GM12874 (cell line): ENCODE results near the gene GRN.

Experiments
- TF ChIP-seq, protein P1 (sequence below): IDR thresholded peaks from 2 replicates; pipeline ENCODE4 v1.5.1; 2011; ENCODE audit warnings: low read depth, mild to moderate bottlenecking, control low read depth, low read length, moderate library complexity; ENCODE audit not compliant: insufficient read depth

The GRN gene

DNA sequence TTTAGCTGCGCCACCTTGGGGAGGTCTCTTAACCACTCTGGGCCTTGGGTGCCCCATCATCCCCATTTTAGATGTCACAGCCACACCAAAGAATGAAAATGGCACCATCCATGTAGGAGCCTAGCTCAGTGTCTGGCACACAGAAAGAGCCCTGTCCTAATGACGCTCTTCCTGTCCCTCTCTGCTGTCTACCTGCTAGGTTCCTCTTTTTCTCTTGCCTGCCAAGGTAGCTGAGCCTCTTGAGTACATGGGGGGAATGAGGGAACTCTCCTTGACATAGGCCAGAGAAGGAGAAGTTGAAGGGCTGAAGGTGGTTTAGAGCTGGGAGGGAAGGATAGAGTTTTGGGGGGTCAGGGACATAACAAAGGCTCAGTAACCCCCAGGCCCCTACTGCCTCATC lies 34.9 kb upstream of the GRN start:
- TF ChIP-seq, protein P1, sequence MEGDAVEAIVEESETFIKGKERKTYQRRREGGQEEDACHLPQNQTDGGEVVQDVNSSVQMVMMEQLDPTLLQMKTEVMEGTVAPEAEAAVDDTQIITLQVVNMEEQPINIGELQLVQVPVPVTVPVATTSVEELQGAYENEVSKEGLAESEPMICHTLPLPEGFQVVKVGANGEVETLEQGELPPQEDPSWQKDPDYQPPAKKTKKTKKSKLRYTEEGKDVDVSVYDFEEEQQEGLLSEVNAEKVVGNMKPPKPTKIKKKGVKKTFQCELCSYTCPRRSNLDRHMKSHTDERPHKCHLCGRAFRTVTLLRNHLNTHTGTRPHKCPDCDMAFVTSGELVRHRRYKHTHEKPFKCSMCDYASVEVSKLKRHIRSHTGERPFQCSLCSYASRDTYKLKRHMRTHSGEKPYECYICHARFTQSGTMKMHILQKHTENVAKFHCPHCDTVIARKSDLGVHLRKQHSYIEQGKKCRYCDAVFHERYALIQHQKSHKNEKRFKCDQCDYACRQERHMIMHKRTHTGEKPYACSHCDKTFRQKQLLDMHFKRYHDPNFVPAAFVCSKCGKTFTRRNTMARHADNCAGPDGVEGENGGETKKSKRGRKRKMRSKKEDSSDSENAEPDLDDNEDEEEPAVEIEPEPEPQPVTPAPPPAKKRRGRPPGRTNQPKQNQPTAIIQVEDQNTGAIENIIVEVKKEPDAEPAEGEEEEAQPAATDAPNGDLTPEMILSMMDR: no peak

DNA sequence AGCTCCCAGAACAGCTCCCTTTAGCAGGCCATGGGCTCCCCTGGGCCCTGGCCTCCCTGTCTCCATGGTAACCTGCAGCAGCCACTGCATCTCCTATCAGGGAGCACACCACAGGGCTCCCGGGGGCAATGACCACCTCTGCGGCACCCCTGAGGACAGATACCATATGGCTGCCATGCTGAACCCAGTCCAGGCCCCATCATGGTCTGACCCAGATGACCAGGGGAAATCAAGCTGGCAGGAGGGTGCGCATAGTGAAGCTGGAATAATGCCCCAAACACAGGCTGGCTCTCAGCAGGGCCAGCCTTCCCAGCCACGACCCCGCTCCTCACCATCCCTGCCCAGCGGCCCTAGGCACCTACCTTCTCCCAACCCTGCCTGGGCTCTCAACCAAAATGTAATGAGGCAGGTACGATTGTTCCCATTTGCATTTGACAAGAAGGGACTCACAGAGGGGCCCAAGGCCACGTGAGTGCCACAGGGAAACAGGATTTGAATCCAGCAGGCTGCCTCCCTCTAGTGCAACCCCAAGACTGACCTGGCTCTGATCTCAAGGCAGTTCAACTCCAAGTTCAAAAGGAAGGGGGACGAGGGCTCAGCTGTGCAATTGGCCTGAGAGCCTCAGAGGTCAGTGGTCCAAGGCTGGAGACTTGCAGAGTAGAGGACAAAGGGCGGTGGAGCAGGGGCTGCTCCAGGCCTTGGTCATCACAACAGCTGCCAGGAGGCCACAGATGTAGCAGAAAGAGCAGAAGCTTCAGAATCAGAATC lies 34.3 kb upstream of the GRN start:
- TF ChIP-seq, protein P1: no peak

DNA sequence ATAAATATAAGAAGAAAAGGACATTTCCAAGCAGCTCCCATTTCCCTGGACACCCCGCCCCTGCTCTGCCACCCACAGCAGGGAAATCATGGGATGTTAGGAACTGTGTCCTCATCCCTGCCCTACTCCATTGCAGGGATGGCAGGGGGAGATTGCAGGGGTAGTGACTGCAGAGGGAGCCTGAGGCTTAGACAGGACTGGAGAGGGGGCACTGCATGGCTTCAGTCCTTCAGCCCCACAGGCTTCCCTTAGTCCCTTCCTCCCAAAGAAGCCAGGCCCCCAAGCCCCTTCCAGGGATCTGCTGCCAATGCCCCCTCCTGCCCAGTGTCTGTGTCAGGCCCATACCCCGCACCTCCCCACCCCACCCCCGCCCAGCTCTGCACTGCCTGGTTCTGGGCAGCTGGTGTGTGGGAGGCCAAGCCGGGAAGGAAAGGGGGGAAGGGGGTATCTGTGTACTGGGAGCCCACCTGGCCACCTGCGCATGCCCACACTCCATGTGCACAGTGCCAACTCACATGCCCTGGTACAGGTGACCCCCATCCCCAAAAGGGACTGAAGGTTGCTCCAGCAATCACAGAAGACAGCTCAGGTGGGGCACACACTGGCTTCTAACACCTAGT lies 33.4 kb upstream of the GRN start:
- TF ChIP-seq, protein P1: no peak

DNA sequence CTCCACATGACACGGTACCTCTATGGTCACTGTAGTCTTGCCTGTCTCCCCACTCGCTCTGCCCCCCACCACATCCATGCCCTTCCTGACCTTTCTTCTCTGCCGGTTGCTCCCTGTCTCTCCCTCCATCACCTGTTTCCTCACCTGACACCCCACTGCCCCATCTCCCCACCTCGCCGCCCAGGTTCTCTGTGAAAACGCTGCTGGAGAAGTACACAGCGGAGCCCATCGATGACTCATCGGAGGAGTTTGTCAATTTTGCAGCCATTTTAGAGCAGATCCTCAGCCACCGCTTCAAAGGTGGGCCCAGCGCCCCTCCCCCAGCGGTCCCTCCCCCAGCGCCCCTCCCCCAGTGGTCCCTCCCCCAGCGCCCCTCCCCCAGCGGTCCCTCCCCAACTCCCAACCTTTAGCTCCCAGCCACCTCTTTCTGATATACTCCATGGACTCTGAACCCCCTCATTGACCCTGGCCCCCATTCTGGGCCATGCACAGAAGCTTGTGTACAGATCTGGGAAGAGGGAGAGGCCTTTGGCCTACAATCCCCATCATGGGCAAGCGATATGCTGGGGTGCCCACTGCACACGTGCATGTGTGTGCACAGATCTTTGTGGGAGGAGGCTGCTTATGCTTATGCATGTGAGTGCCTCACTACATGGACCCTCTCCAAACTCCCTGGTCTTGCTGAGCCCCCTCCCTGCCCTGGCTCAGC lies 32.6 kb upstream of the GRN start:
- TF ChIP-seq, protein P1: no peak

DNA sequence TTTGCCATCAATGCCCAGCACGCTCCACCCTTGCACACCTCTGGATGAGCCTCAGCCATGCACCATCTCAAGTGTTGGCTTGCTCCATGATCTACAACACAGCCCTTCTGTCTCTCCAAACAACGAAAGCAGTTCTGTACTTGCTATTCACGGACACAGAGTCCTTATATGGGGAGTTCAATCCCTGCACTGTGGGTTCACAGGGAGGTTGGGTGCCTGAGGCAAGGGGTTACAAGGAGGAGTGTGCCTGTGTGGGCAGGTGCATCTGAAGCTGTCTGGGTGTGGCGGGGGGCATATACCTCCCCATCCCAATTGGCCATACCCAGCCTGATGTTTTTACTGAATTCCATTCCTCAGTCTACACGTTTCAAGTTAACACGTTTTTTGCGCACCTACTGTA lies 31.1 kb upstream of the GRN start:
- TF ChIP-seq, protein P1: no peak

DNA sequence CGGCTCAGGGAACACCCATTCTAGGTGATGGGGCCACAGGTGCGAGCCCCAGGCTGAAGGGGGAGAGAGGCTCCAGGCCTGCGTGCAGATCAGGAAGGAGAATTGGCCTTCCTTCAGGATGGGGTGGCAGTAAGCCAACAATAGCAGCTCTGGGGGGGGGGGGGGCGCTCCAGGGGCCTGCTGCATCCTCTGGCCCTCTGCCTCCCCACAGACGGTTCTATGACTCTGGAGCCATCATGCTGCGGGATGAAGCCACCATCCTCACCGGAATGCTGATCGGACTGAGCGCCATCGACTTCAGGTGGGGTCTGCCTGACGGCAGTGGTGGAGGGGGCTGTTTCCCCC lies 30.6 kb upstream of the GRN start:
- TF ChIP-seq, protein P1: no peak

DNA sequence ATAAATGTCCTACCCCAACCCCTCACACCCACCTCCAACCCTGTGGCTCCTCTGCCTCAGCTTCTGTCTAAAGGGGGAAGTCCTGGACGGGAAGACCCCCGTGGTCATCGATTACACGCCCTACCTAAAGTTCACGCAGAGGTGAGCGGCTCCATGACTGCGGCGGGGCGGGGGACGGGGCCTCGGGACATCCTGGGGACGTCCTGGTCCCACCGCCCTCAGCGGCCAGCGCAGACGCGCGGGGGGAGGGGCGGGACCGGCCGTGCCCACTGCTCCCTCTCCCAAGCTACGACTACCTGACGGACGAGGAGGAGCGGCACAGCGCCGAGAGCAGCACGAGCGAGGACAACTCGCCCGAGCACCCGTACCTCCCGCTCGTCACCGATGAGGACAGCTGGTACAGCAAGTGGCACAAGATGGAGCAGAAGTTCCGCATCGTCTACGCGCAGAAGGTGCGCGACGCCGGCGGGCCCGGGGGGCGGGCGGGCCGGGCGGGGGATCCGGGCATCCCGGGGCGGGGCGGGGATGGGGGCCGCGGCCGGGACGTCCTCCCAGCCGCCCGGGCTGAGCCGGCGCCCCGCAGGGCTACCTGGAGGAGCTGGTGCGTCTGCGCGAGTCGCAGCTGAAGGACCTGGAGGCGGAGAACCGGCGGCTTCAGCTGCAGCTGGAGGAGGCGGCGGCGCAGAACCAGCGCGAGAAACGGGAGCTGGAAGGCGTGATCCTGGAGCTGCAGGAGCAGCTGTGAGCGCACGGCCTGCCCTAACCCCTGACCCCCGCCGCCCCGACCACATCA lies 30.0 kb upstream of the GRN start:
- TF ChIP-seq, protein P1: no peak
